Activated T-cell treated with anti-CD3 and anti-CD28 coated beads for 24 hours (primary cell): ENCODE results near the gene SCAF8.

Experiments used
- DNase-seq: peaks from one replicate; pipeline ENCODE4 v3.0.0-alpha.2; 2020; ENCODE audit warnings: low read depth

Gene SCAF8

DNA sequence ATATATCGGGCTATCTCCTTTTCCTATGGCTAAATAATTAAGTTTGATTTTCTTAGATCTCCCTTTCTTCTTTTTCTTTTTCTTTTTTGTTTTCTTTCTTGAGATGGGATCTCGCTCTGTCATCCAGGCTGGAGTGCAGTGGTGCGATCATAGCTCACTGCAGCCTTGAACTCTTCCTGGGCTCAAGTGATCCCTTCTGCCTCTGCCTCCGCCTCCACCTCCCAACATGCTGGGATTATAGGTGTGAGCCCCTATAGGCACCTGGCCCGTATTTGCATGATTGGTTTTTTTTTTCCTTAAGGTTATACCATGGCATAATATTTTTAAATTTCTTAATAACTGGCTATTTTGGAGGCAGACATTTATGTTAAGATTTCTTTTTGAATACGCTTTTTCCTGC, 106.3 kb downstream of the SCAF8 start:
- no peak for DNase-seq

DNA sequence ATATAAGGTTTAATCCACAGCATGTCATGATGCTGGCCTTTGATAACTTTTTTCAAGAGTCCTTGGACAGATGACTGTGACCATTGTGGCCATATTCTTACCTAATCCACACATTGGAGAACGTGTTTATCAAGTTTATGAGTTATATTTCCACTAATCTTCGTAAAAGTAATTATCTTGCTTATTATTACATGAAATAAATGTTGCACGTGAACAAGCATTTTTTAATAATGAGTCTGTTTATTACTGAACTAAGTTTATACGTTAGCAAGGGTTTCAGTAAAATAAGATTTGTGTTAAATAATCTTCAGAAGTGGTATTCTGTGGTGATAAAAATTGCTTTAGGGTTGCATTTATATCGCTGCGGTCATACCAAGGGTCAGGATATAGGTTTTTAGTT, 107.1 kb downstream of the SCAF8 start:
- no peak for DNase-seq

DNA sequence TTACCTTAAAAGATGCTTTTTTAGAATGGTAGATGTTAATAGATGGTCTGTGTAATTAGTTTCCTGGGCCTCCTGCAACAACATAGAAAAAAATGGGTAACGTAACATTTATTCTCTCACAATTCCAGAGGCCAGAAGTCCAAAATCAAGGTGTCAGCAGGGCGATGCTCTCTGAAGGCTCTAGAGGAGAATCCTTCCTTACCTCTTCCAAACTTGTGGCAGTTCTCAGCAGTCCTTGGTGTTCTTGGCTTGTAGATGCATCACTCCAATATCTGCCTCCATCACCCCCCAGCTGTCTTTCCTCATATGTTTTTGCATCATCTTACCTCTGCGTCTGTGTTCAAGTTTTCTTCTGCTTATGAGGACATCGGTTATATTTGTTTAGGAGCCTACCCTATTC, 107.9 kb downstream of the SCAF8 start:
- DNase-seq, result no peak

DNA sequence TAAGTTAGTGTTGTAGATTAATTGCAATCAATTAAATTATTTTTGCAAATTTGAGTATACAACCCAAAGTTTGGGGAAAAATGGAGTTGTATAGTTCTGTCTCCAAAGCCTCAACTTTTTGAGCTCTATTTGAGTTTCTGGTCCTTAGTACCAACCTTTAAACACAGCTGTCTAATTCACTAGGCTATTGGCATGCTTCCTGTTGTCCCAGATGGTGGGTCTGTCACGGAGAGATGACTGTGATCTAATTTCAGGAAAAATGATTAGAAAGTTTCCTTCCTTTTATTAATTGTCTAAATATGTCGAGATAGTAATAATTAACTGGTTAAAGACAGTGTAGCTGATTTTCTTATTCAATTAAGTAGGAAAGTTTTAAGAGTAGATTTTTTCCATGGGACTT, 109.6 kb downstream of the SCAF8 start:
- no peak for DNase-seq

DNA sequence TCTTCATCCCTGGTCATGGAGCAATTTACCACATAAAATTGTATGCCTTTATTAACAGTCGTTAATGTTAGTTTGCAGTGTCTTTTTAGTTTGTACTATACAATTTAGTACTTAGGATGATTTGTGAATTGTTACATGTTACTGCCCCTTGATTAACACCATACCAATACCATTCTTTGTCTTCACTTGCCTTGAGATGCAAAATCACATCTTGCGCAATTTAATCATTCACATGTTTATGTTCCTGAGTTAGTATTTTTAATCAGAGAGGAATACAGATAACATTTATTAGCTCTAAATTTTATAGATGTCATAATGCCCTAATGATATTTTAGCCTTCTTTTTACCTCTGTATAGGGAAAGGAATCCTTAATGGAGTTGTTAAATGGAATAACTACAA, 114.1 kb downstream of the SCAF8 start:
- DNase-seq, result no peak

DNA sequence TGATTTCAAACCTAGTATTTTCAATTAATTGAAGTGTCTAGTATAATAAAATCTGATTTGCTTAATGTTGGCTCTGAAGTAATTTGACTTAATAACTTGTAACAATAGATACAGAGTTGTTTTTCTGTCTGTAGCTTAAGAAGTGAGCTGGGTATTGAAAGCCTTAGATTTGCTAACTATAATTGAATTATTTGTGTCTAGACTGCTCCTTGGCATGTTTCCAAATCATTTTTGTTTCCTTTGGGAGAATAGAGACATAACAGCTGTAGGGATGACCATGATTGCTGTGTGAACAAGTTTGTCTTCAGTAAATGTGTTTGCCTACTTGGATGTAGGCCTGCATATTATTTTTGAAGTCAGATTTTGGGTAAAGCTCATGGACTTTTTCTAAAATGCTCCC, 115.4 kb downstream of the SCAF8 start:
- no peak for DNase-seq

DNA sequence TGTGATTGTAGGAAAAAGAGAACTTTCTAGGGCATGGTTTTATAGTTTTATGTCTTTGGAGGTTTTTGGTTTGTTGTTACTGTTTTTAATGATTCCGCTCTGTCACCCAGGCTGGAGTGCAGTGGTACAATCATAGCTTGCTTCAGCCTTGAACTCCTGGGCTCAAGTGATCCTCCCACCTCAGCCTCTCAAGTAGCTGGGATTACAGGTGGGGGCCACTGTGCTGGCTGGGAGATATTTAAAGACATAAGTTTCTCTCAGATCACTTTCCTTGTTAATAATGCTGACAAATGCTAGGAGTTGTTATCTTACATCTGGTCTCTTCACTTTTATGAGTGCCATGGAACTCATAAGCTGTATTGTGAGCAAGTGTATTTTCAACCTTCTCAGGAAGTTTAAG, 116.3 kb downstream of the SCAF8 start:
- no peak for DNase-seq

DNA sequence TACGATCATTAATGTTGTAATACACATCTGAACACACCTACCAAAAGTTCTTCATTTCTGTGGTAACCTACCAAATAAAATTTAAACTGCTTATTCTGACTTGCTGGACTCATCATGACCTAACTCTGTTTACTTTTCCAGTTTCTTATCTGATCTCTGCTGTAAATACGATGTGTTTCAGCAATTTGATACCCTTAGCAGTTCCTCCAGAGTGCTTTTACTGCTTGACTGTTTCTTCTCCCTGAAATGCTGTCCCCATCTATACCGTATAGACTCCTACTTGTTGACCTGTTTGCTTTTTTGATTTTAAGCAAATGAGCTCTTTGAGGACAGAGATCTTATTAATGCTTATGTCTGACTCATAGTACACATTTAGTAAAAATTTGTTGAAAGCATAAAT, 119.5 kb downstream of the SCAF8 start:
- DNase-seq, result no peak

DNA sequence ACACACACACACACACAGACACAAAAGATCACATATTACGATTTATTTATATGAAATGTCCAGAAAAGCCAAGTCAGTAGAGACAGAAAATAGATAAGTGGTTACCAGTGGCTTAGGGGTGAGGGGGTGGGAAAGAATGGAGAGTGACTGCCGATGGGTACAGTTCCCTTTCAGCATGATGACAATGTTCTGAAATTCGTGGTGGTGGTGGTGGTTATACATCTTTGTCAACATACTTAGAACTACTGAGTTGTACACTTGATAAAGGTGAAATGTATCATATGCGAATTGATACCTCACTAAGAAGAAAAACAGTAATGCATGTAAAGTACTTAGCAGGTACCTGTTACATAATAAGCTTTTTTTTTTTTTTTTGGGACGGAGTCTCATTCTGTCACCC, 124.3 kb downstream of the SCAF8 start:
- no peak for DNase-seq

DNA sequence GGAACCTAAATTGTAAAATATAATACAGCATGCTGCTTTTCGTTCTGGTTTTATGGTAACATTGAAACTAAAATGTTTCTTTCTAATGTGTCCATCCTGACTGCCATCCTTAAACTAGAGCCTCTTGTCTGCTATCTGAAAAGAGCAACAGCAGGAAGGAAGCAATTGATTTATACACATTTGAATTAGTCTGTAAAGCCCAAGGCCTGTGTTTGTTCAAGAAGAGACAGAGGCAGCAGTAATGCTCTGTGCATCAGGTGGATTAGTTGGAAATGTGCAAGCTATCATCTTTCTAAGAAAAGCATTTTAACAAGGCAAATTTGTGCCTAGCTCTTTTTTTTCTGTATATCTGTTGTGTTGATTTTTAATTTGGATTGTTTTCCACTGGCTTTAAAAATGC, 128.6 kb downstream of the SCAF8 start:
- no peak for DNase-seq

DNA sequence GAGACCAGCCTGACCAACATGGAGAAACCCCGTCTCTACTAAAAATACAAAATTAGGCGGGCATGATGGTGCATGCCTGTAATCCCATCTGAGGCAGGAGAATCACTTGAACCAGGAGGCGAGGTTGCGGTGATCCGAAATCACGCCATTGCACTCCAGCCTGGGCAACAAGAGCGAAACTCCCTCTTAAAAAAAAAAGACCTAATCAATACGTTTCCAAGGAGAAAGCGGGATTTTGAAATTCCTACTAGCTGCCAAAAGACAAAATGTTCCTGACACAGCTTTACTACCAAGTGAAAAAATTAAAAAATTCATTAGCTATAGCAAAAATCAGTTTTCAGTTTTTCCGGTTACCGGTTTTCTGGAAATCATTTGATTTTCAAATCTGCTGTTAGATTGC, 129.3 kb downstream of the SCAF8 start:
- no peak for DNase-seq

DNA sequence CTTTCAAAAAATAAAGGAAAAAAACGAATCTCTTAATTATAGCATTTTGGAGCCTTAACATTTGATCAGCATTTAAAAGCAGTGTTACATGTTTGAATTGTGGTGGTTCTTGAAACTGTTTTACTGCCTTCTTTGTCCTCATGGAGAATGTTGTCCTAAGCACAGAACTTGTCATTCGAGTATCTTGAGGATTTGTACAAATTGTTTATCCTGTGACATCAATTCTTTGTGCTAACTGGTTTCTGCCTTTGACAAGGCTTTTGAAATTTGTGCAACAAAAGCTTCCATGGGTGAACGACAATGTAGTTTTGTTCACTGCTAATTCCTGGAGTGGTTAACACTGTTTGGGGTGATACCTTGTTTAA, 130.8 kb downstream of the SCAF8 start:
- DNase-seq, result no peak

DNA sequence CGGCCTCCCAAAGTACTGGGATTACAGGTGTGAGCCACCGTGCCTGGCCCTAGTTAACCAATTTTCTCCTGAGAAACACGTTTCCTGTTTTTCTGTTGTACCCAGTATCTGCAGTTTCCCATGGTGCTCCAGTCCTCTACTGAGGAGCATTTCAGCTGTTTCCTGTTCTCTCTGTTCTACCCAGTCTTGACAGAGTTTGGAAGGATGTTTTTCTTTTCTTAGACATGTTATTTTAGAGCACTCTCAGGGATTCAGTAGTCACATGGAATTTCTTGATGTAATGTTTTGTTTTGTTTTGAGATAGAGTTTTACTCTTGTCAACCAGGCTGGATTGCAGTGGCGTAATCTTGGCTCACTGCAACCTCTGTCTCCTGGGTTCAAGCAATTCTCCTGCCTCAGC, 132.1 kb downstream of the SCAF8 start:
- no peak for DNase-seq

DNA sequence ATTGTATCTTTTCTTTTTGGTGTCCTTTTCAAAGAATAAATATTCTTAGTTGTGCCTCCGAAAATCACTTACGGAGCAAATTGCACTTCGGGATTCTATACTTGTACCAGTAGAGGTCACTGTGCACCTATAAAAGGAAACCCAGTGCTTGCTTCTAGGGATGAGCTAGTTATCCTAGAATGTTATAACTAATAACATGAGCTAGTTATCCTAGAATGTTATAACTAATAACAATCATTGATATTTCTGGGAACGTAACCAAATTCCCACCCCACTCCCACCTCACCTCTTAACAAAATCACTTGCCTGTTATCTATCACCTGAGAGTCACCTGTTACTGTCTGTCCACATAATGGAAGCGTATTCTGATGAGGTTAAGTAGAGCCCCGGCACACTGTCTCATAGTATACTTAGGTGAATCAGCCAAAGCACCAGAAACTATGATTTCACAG, 135.0 kb downstream of the SCAF8 start:
- DNase-seq, result no peak

DNA sequence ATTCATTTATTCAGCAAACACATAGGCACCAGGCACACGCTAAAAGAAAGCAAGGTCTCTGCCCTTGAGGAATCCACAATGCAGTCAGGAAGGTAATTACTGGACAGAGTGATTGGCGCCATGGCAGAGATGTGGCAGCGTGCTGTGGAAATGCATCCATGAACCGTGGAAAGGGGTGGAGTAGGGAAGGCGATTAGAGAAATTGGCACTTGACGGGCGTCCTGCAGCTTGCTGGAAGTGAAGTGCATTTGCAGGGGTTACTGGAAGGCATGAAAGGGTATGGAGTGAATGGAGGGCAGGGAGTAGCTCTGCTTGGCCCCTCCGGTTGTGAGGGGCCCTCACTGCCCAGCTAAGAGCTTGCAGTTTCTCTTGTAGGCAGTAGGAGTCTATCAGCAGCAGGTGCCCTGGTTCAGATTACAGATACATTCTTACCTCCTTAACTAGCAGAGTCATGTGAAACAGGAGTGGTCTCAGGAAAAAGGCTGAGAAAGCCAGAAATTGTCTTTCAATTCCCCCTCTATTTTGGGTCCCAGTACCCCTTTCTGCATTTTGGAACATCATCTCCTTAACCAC, 139.4 kb downstream of the SCAF8 start:
- DNase-seq, result no peak

DNA sequence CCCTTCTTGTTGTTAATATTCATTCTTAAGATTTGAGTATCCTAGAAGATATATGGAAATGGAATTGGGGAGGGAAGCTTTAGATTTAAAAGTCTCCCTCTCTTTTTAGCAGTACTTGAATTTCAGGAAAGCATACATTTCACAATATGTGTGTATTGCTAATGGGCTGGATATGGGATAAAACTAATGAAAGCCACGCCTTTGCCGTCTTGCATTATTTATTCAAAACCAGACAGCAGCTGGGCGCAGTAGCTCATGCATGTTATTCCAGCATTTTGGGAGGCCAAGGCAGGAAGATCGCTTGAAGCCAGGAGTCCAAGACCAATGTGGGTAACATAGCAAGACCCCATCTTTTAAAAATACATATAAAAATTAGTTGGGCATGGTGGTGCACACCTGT, 140.3 kb downstream of the SCAF8 start:
- no peak for DNase-seq

DNA sequence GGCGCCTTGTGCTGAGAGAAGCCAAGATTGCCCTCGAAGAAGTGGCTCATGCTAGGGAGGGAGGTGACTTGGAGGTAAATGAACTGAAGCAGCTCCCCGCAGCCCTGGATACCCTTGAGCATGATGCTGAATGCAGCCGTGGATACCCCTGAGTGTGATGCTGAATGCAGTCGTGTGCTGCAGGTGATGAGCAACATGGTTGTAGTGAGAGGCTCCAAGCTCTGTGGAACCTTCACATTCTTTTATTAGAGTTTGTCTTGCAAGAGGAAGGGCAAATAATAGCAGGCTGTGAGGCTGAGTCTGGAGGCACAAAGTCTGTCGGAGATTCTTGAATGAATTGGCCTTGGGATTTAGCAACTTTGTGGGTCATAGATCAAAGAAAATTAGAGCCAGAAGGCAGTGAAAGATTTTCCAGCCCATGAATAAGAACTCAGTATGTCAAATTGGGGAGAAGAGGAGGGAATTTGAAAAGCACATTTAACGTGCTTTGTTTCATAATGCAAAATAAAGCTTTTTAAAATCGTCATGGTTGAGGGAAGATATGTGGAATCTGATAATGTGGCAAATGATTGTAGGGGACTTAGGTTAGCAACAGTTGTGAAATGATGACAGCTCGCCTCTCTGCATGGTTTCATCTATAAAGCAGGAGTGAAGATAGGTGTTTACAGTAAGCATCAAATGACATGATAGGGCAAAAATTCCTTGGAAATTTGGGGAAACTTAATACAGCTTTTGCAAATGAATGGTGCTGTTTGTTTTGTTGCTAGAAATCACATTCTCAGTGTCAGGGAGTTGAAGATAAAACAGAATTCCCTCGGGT, 141.8 kb downstream of the SCAF8 start:
- no peak for DNase-seq

DNA sequence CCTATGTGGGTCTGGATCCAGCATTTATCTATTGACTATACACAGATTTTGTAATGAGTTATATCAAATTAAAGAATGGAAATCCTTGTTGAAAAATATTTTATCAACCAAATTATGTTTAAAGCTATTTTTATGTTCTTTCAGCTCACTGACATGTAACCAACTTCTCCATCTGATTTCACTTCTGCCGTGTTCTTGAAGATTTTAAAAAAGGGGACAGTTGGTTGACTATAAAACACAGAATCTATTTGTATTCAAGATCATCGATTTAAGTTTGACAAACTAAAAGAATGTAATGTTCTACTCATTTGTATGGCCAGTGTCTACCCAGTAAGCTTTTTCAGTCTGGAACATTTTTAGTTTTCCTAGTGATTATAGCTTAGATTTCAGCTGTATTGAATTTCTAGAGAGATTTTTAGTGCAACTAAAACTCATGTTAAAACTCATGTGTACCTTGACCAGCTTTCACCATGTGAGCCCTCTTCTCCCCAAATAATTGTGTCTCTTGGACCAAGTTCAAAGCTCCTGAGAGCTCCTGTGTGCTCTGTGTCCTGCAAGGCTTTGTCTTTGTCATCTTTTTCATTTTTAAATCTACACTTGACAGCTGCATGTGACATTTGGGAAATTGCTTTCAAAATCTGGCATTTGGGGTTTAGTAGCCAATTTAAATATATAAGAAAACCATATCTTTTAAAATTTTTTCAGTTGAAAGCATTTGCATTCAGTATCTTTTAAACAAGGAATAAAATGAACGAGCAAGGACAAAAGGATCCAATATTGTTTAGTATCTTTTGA, 143.5 kb downstream of the SCAF8 start:
- DNase-seq, result no peak

DNA sequence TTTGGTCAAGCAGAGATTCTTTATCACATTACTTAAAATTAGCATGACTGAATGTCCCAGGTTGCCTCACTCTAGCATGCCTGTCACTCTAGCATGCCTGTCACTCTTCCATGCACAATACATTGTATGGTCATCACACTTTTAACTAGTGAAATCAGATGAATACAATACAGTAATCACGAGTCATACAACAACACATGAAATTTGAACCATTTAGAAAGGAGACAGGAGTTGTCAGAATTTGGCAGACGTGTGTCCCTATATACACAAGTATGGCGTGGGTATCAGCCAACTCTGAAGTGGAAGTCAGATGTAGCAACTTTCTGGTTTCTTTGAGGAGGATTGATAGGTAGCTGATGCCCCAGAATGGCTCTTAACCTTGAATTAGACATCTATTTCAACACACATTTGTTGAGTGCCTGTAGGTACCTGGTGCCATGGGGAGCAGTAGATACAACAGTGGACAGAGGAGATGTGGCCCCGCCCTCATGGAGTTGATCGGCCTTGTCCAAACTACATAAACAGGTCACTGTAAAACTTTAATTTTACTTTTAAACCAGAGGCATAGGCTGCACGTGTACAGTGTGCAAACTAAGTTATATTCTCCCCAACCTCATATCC, 145.8 kb downstream of the SCAF8 start:
- no peak for DNase-seq

DNA sequence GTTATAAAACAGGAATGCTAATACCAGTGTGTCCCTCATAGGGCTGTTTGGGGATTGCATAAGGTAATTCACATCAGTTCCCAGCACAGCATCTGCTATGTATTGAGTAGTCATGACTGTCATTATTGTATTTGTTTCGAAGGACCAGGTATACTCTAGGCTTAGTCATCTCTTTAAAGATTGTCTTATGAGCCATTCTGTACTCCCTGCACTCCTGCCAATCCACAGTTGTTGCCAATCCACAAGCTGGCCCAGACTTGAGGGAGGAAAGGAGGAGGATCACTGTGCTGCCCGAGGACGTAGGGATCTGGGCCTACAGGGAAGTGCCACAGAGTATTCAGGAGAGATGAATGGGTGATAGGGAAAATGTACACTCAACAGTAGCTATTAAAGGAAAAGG, 148.9 kb downstream of the SCAF8 start:
- no peak for DNase-seq
